GM21825 (cell line): ENCODE measurements around the gene LCNL1.

ENCODE experiments used
- ATAC-seq: cut with Tn5 transposase; IDR thresholded peaks from one replicate; pipeline ENCODE4 v1.9.1; 2021; ENCODE audit warnings: mild to moderate bottlenecking, moderate library complexity; ENCODE audit not compliant: unreplicated experiment

Gene LCNL1

DNA sequence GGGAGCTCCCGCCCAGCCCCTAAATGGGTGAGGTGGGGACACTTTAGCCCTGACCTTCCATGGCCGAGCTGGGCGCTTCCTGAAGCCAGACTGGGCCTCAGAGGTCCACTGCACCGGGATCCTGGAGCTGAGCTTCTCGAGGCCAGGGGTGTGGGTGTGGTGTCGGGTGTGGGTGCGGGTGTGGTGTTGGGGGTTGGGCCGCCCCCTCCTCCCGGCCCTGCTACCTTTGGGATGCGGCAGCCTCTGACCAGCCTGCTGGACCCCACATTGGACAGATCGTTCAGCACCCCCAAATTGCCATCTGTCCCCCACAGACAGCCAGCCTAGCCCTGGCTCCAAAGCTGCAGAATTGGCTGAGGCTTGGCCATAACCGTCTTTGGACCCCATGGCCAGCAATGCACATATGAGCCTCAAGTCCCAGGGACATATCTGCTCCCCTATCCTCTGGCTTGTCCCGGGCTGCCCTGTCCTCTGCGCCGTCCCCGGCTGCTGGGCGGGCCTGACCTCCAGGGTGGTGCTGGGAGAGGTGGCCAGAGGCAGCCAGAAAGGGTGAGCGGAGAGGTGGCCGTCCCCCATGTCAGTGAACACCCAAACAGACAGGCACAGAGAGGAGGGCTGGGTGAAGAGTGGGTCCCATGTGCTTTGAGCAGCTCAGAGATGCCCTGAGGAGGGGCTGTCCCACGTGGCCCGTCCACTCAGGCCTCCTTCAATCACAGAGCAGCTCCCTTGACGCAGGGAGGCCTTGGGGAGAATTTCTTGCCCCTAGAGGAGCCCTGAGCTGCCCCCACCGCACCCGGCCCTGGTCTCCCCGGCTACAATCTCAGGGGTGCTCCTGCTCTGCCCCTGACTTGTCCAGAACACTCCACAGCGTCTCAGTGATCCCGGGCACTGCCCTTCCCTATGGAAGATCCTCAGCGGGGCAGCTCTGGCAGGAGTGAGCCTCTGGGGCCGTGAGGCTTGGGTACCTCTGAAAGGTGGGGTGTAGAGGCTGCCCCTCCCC, 8.9 kb upstream of the LCNL1 start:
- ATAC-seq = no peak

DNA sequence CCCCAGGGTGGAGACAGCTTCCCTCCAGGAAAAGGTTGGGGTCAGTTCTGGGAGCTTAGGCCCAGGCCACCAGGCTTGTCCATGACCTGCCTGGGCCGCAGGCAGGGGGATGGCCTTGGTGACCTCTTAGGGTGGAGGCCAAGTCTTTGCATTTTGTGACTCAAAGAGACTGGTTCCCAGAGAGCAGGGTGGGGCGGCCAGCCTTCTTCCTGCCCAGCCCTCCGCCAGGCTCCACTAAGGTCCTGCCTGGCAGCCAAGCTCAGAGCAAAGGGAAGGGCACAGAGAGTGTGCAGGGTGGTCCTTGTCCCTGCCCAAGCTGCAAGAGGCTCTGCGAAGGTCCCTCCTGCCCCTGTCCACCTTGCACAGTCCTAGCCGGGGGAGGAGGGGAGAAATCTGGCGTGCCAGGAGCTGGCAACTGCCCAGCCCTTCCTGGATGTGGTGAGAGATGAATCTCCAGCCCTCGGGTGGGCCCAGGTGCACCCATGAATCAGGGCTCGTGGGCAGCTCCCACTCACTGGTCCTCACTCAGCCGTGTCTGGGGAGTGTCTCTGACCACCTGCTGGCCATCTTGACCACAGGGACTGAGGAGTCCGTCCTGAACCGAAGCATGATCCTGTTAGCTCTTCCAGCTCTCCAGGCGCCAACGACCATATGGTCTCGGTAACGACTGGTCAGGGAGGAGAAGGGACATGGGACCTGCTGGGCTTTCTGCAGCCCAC, 7.8 kb upstream of the LCNL1 start:
- ATAC-seq = no peak

- no peak for ATAC-seq
Measured at GRCh38 chr9:136975644-136976043, 7.1 kb upstream of the LCNL1 start.

DNA sequence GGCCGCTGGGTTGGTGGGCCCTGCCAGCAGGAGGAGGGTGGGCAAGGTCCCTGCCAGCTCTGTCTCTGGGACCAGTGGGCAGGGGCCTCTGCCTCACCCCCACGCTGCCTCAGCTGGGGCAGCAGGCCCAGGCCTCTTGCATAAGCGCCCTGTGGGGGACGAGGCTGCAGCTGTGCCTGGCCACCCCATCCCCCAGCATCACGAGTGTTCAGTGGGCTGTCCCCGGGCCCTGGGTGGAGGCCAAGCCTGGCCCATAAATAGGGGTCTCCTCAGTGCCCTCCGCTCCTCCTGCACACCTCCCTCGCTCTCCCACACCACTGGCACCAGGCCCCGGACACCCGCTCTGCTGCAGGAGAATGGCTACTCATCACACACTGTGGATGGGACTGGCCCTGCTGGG, 5.6 kb upstream of the LCNL1 start, which contains the start of gene PTGDS:
TSS of gene PTGDS (plus strand) at position 282 of the 400 bp plus-strand sequence. CDS start at position 357, 75 bp downstream.
- no peak for ATAC-seq

DNA sequence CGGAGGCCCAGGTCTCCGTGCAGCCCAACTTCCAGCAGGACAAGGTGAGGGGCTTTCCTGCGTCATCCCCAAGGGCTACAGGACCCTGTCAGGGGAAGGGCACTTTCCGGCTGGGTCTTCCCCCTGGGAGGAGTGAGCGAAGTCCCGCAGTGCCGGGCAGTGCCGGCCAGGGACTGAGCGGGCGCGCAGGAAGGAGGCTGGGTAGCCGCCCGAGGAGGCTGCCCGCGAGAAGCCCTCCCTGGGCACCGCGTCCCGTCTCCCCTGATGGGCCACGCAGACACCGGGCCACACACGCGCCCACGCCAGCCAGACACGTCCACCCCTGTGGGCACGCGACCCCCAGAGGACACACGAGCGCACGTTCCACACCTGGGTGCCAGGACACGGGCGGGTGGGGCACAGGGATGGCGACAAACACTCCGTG, 5.1 kb upstream of the LCNL1 start:
- no peak for ATAC-seq

- no peak for ATAC-seq
Measured at GRCh38 chr9:136978073-136978864, 4.5 kb upstream of the LCNL1 start.

GRCh38 chr9:136978865-136979544, 3.8 kb upstream of the LCNL1 start:
- ATAC-seq = no peak

DNA sequence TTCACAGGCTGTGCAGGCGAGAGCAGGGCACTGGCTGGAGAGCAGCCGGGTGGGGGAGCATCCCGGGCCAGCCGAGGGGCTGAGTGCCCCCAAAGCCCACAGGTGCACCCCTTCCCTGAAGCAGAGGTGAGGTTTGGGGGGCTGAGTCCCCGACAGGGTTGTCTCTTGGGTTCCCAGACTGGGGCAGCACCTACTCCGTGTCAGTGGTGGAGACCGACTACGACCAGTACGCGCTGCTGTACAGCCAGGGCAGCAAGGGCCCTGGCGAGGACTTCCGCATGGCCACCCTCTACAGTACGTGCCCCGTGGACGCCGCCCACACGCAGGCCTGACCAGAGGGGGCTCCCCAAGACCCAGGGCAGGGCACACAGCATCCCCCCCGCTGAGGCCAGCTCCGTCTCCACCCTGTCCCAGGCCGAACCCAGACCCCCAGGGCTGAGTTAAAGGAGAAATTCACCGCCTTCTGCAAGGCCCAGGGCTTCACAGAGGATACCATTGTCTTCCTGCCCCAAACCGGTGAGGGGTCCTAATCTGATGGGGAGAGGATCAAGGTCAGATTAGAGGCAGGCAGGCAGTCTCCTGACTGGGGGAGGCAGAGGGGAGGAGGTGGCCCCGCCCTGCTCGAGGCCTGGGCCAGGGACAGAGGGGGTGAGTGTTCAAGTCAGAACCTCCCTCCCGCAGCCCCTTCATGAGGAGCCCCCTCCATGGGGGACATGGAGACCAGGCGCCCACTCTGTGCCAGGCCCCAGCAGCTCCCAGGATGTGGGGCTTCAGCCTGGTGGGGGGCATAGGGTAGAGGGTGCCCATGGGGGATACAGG, 2.8 kb upstream of the LCNL1 start:
- ATAC-seq = no peak

DNA sequence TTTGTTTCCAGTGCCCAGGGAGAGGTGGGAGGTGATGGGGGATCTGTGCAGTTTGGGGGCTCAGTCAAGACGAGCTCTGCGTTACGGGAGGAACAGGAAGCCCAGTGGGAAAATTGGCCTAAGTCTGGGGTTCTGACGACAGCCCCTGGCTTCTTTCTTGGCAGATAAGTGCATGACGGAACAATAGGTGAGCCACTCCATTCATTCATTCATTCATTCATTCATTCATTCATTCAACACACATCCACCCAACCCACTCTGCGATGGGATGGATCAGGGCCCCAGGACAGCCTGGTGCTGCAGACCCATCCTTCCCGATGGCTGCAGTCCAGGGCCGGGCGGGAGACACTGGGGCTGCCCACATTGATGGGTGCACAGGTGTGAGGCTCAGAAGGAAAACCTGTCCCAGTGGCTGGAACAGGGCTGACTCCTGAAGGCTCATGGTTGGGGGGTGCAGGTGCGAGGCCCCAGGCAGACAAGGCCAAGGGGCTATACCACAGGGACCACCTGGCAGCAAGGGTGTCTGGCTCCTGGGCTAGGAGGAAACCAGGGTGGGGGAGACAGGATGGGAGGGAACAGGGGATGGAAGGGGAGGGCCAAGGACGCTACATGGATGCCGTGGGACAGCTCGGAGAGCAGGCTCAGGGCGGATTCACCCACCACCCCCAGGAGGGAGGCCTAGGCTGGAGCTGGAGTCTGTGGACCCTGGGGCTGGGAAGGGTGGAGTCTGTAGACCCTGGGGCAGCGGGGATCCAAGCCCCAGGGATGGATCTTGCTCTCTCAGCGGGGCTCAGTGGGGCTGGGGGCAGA, 1.9 kb upstream of the LCNL1 start:
- no peak for ATAC-seq

DNA sequence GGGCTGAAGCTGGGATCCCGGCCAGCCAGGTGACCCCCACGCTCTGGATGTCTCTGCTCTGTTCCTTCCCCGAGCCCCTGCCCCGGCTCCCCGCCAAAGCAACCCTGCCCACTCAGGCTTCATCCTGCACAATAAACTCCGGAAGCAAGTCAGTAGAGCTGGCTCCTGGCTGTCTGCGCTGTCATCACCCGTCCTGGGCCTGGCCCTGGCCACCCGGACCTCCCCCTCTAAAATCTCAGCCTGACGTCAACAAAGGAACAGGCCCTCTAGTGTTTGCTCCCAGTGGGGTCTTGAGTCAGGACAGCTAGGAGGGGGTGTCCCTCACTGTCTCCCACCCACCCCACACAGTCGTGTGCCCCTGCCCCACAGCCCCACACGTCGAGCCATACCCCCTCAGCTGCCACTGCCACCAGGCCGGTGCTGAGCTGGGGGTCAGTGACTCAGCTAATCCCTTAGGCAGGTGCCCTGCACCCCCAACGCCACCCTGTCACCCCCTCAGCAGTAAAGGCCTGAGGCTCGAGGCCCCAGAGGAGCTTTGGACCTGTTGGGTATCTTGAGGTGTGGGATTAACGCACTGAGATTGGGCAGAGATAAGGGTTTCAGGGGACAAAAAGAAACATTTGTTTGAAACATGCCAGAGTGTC, 1.1 kb upstream of the LCNL1 start:
- ATAC-seq = no peak

GRCh38 chr9:136983167-136983566, 374 bp downstream of the LCNL1 start:
- ATAC-seq = no peak

DNA sequence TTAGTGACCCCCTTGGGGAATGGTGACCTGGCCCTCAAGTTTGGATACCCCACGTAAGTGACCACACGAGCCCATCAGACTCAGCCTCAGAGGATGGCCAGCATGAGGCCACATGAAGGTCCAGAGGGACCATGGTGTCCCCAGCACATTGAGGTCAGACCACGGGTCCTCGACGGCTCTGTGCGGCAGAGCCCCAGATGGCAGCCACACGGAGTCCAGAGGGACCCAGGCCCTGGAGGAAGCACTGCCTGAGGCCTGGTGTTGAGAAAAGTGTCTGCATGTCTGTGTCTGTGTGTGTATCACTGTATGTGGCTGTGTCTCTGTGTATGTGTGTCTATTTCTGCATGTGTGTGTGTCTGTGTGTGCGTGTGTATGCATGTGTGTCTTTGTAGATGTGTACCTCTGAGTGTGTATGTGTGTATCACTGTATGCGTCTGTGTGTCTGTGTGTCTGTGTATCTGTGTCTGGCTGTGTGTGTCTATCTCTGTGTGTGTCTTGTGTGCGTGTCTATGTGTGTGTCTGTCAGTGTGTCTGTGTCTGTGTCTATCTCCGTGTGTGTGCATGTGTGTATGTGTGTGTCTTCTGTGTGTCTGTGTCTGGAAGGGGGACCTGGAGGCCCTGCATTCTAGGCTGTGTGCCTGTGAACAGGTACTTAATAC, 992 bp downstream of the LCNL1 start:
- no peak for ATAC-seq

DNA sequence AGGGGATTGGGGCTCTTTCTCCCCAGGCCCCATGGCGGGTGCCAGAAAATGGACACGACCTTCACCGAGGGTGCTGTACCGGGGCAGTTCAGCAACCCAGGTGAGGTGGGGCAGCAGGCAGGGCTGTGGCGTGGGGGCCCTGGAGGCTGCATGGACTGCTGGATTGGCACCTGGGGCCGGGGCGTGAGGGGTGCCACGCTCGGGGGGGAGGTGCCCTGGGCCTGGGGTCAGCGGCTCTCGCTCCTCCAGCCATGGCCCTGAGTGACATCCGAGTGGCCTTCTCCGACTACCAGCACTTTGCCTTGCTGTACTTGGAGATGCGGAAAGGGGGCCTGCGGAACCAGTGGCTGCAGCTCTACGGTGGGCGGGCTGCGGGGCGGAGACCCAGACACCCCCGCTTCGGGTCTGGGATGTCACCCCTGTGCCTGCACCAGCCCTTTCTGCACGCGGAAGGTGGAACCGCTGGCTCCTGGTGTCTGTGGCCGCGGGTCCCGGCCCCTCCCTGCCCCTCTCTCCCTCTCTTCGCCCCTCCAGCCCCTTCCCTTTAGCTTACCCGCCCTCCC, 1.8 kb downstream of the LCNL1 start:
- ATAC-seq = no peak

GRCh38 chr9:136985027-136985602, 2.3 kb downstream of the LCNL1 start:
- no peak for ATAC-seq

- no peak for ATAC-seq
Measured at GRCh38 chr9:136985853-136986252, 3.1 kb downstream of the LCNL1 start.

DNA sequence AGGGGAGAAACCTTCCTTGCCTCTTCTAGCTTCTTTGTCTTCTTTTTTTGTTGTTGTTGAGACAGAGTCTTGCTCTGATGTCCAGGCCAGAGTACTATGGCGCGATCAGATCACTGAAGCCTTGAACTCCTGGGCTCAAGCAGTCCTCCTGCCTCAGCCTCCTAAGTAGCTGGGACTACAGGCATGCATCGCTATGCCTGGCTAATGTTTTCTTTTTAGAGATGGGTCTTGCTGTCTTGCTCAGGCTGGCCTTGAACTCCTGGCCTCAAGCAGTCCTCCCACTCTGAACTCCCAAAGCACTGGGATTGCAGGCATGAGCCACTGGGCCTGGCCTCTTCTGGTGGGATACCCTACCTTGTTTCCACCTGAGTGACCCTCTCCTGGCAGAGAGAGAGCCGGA, 6.1 kb downstream of the LCNL1 start:
- ATAC-seq = no peak

GRCh38 chr9:136990242-136990911, 7.6 kb downstream of the LCNL1 start:
- ATAC-seq = no peak
